Measurements from ENCODE around the gene PTPN6.

PTPN6 gene

DNA sequence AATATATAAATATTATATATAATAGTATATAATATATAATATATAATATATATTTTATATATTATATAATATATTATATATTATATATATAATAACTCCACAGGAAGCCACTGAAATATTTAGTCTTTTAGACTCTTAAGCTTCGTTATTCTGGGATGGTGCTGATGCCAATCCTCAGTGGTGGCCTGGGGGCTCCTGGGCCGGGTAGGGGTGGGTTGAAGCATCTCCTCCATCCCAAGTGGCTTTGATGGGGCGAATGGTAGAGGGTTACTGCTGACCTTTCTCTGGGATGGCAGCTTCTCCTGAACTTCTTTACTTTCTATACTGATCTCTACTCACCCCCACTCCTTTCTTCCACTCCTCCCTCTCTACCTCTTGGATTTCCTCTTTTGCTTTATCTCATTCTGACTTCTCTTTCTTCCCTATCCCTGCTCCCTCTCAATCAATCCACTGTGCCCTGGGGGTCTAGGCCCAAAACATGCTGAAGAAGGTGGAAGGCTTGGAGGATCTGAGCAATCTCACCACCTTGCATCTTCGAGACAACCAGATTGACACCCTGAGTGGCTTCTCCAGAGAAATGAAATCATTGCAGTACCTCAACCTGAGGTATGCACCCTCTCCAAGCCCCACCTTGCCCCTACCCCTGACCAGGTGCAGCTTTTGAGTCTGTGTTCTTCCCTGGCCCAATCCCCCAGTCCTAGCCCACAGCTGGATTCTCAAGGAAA lies 41.6 kb upstream of the PTPN6 start:
- DNase-seq (ENCODE audit: low spot score), result no peak
- ChIA-PET POLR2A (ENCODE audit: low non-redundant PET) (no interaction called here), CTCF (interaction anchor here (0.6 to 1.1 kb wide), 2 partner anchors 18 to 39 kb away, joined by 3 to 6 read pairs; no protein-coding TSS in a partner anchor)
- H3K27ac ChIP-seq, result no peak overlapping the region
- no peak for TF ChIP-seq CTCF (conservative IDR thresholded peaks at IDR 0.05; ENCODE audit: low read depth)

GRCh38 chr12:6912164-6912935 lies 38.8 kb upstream of the PTPN6 start:
- no peak for DNase-seq (ENCODE audit: low spot score)
- ChIA-PET CTCF (interaction anchor here (0.7 kb wide), 1 partner anchor 22 kb away, joined by 4 read pairs; no protein-coding TSS in a partner anchor), POLR2A (ENCODE audit: low non-redundant PET) (interaction anchor here (1.2 kb wide), 1 partner anchor 24 kb away, joined by 3 read pairs; no protein-coding TSS in a partner anchor)
- no peak for TF ChIP-seq CTCF (conservative IDR thresholded peaks at IDR 0.05; ENCODE audit: low read depth)
- H3K27ac ChIP-seq, result no peak overlapping the region

- POLR2A ChIA-PET (ENCODE audit: low non-redundant PET), result interaction anchor here (0.5 to 1.0 kb wide), 3 partner anchors 9 to 36 kb away, joined by 3 to 4 read pairs (median 4); no protein-coding TSS in a partner anchor
- peak within 1 kb of the TSS; percentile 38; the same call in 1 of the 2 replicates for H3K27ac ChIP-seq
- CTCF ChIA-PET, result interaction anchor here (0.6 to 0.7 kb wide), 2 partner anchors 11 to 52 kb away, joined by 3 read pairs; no protein-coding TSS in a partner anchor
Observed at GRCh38 chr12:6914246-6914946, 36.8 kb upstream of the PTPN6 start, which contains the start of gene ENO2. TSS of gene ENO2 (plus strand) at chr12:6914580. CDS start at chr12:6915833, 1,253 bp downstream.

GRCh38 chr12:6914947-6915788 lies 36.0 kb upstream of the PTPN6 start:
- no peak for DNase-seq (ENCODE audit: low spot score)
- no peak for TF ChIP-seq CTCF (conservative IDR thresholded peaks at IDR 0.05; ENCODE audit: low read depth)
- CTCF ChIA-PET, result no interaction called here
- POLR2A ChIA-PET (ENCODE audit: low non-redundant PET), result no interaction called here
- H3K27ac ChIP-seq, result no peak overlapping the region; the same call in 1 of the 2 replicates

More at GRCh38 chr12:6914246-6914946, 36.8 kb upstream of the PTPN6 start, which contains the start of gene ENO2:
- no peak for TF ChIP-seq CTCF (conservative IDR thresholded peaks at IDR 0.05; ENCODE audit: low read depth)
- no peak for DNase-seq (ENCODE audit: low spot score)

- CTCF ChIA-PET, result no interaction called here
- H3K27ac ChIP-seq, result no peak overlapping the region
- TF ChIP-seq CTCF (conservative IDR thresholded peaks at IDR 0.05; ENCODE audit: low read depth), result no peak
- no peak for DNase-seq (ENCODE audit: low spot score)
- POLR2A ChIA-PET (ENCODE audit: low non-redundant PET), result no interaction called here
Observed at GRCh38 chr12:6915789-6916285, 35.3 kb upstream of the PTPN6 start.
